ENCODE measurements around the gene CTTN. TPM values are rescaled to one million over a fixed set of nuclear protein-coding genes. Genes with fewer than 3 reads are reported as not detected.

Gene CTTN
- total RNA-seq, 4 donors from 2014 or later, result 261 to 536 (median 402) TPM

GRCh38 chr11:70482529-70482917 lies 84.2 kb downstream of the CTTN start:
- Histone ChIP-seq H3K4me1 (no peaks in the 10 kb centered on the region), H3K9me3 (no peaks in the 10 kb centered on the region), H3K4me3 (no peak overlapping the region), H3K27ac (peak overlapping the region in 3 of 4 donors; percentile 40 to 73 (median 69)), H3K36me3 (no peaks in the 10 kb centered on the region), H3K27me3 (no peaks in the 10 kb centered on the region)
- DNase-seq, result no peak
- TF ChIP-seq POLR2A (IDR thresholded peaks at IDR 0.05), result no peak
- no peak for TF ChIP-seq CTCF (IDR thresholded peaks at IDR 0.05)

- peak in 4 of 6 experiments; percentile 9 to 59 (median 54) for TF ChIP-seq CTCF (IDR thresholded peaks at IDR 0.05)
- no peak for TF ChIP-seq POLR2A (IDR thresholded peaks at IDR 0.05)
- no peaks in the 10 kb centered on the region for H3K36me3 ChIP-seq
- no peaks in the 10 kb centered on the region for H3K27me3 ChIP-seq
- no peaks in the 10 kb centered on the region for H3K4me1 ChIP-seq
- H3K4me3 ChIP-seq, result no peak overlapping the region
- no peaks in the 10 kb centered on the region for H3K9me3 ChIP-seq
- DNase-seq, result peak in 2 of 3 donors; percentile 57 to 69
- peak overlapping the region in 3 of 4 donors; percentile 40 to 73 (median 69) for H3K27ac ChIP-seq
Observed at GRCh38 chr11:70483077-70483861, 84.9 kb downstream of the CTTN start.

GRCh38 chr11:70483917-70484316 lies 85.6 kb downstream of the CTTN start:
- Histone ChIP-seq H3K27ac (no peak overlapping the region), H3K27me3 (no peaks in the 10 kb centered on the region), H3K9me3 (no peaks in the 10 kb centered on the region), H3K36me3 (no peaks in the 10 kb centered on the region), H3K4me1 (no peaks in the 10 kb centered on the region), H3K4me3 (no peak overlapping the region)
- DNase-seq, result no peak
- TF ChIP-seq CTCF (IDR thresholded peaks at IDR 0.05), result no peak
- no peak for TF ChIP-seq POLR2A (IDR thresholded peaks at IDR 0.05)

GRCh38 chr11:70485326-70486025 lies 87.1 kb downstream of the CTTN start:
- Histone ChIP-seq H3K36me3 (no peaks in the 10 kb centered on the region), H3K27ac (no peak overlapping the region), H3K27me3 (no peaks in the 10 kb centered on the region), H3K4me3 (no peak overlapping the region), H3K9me3 (peaks cover 0 to 4% (median 0%) of the 10 kb centered on the region in 4 donors), H3K4me1 (no peaks in the 10 kb centered on the region)
- no peak for DNase-seq
- no peak for TF ChIP-seq CTCF (IDR thresholded peaks at IDR 0.05)
- TF ChIP-seq POLR2A (IDR thresholded peaks at IDR 0.05), result no peak

- DNase-seq, result no peak
Observed at GRCh38 chr11:70486026-70486415, 87.7 kb downstream of the CTTN start.

More at GRCh38 chr11:70486026-70486415, 87.7 kb downstream of the CTTN start:
- H3K4me3 ChIP-seq, result no peak overlapping the region
- no peaks in the 10 kb centered on the region for H3K27me3 ChIP-seq
- H3K36me3 ChIP-seq, result peaks cover 0 to 3% (median 0%) of the 10 kb centered on the region in 3 donors
- no peaks in the 10 kb centered on the region for H3K4me1 ChIP-seq
- H3K9me3 ChIP-seq, result peaks cover 0 to 10% (median 0%) of the 10 kb centered on the region in 4 donors
- H3K27ac ChIP-seq, result no peak overlapping the region
- TF ChIP-seq CTCF (IDR thresholded peaks at IDR 0.05) (no peak), POLR2A (IDR thresholded peaks at IDR 0.05) (no peak)

Other genes with a start within 250 kb of the CTTN start
- gene FADD, start 195.2 kb upstream of the CTTN start, total RNA-seq, result 10 to 100 TPM in 3 of 4 donors, 1 to 10 TPM in 1; 9.9 to 33.6 (median 28.8) TPM
- 100 to 1,000 TPM in 1 of 4 donors, 10 to 100 TPM in 3; 45.5 to 111 (median 71.4) TPM for gene PPFIA1, start 127.8 kb upstream of the CTTN start, total RNA-seq

Data from Peyer's patch (tissue), 4 donors.